ENCODE measurements around the gene HSPA1L.

Gene HSPA1L

GRCh38 chr6:31776485-31776988 is 38.5 kb downstream of the HSPA1L start:
- TF ChIP-seq, protein P1, sequence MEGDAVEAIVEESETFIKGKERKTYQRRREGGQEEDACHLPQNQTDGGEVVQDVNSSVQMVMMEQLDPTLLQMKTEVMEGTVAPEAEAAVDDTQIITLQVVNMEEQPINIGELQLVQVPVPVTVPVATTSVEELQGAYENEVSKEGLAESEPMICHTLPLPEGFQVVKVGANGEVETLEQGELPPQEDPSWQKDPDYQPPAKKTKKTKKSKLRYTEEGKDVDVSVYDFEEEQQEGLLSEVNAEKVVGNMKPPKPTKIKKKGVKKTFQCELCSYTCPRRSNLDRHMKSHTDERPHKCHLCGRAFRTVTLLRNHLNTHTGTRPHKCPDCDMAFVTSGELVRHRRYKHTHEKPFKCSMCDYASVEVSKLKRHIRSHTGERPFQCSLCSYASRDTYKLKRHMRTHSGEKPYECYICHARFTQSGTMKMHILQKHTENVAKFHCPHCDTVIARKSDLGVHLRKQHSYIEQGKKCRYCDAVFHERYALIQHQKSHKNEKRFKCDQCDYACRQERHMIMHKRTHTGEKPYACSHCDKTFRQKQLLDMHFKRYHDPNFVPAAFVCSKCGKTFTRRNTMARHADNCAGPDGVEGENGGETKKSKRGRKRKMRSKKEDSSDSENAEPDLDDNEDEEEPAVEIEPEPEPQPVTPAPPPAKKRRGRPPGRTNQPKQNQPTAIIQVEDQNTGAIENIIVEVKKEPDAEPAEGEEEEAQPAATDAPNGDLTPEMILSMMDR (IDR thresholded peaks at IDR 0.05; ENCODE audit: extremely low read depth, insufficient read depth, missing control alignments) = no peak
- no peak for DNase-seq (ENCODE audit: low spot score)
- in situ Hi-C loops (cut with MboI; ENCODE audit: low pct_unique_long_range_greater_than_20kb, low sequenced_read_pairs, unreplicated experiment) = no loop called here

DNA sequence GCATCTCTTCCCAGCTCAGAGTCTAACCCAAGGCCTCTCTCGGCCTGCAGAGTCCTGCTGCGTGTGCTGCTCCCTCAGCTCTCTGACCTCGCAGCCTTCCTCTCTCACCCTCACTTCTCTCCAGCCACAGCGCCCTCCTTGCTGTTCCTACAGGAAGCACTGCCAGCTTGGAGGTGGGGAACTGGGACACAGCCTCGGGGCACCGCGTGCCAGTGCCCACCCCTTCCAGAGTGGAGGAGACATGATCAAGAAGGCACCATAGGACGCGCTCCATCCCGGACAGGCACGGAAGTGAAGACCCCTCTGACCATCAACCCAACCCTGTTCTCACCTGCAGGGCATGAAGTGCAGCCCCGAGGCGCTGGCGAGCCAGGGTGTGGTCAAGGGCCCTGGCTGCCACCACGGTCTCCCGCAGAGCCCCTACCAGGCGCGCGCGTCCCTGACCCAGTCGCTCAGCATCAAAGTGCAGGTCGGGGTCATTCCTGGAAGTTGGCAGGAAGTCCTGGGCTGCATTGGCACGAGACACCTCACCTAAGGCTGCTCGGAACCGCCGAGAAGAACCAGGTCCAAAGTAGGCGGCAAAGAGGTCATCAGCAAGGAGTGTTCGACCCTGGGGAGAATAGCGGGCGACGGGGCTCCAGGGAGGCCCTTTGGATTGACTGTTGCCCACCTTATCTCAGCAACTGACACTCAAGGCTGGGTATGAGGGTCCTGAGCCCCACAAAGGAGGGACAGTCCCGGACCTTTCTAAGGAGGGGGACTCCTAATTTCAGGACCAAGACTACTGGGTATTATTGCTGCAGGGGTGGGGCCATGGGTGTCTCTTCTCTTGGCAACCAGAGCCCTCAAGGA is 39.2 kb downstream of the HSPA1L start:
- in situ Hi-C loops (cut with MboI; ENCODE audit: low pct_unique_long_range_greater_than_20kb, low sequenced_read_pairs, unreplicated experiment) = no loop called here
- TF ChIP-seq, protein P1 (IDR thresholded peaks at IDR 0.05; ENCODE audit: extremely low read depth, insufficient read depth, missing control alignments) = no peak
- no peak for DNase-seq (ENCODE audit: low spot score)

- in situ Hi-C loops (cut with MboI; ENCODE audit: low pct_unique_long_range_greater_than_20kb, low sequenced_read_pairs, unreplicated experiment) = no loop called here
- TF ChIP-seq, protein P1 (IDR thresholded peaks at IDR 0.05; ENCODE audit: extremely low read depth, insufficient read depth, missing control alignments) = no peak
- DNase-seq (ENCODE audit: low spot score) = no peak
These were observed 39.9 kb downstream of the HSPA1L start for GRCh38 chr6:31775184-31775583.

- in situ Hi-C loops (cut with MboI; ENCODE audit: low pct_unique_long_range_greater_than_20kb, low sequenced_read_pairs, unreplicated experiment) = no loop called here
- no peak for DNase-seq (ENCODE audit: low spot score)
These were observed 43.1 kb downstream of the HSPA1L start for GRCh38 chr6:31771992-31772358.

DNA sequence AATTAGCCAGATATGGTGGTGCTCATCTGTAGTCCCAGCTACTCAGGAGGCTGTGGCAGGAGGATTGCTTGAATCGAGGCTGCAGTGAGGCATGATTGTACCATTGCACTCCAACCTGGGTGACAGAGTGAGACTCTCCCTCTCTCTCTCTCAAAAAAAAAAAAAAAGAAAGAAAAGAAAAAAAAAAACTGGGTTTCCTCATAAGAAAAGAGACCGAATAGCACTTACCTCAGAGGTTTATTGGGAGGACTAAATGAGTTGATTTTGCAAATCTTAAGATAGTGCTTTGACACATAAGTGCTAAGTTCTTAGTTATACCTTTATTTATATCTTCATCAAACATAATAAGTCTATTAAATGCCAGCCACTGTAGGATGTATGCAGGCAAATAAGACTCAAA is 44.2 kb downstream of the HSPA1L start:
- in situ Hi-C loops (cut with MboI; ENCODE audit: low pct_unique_long_range_greater_than_20kb, low sequenced_read_pairs, unreplicated experiment) = no loop called here
- TF ChIP-seq, protein P1 (IDR thresholded peaks at IDR 0.05; ENCODE audit: extremely low read depth, insufficient read depth, missing control alignments) = no peak
- no peak for DNase-seq (ENCODE audit: low spot score)

More at GRCh38 chr6:31771992-31772358, 43.1 kb downstream of the HSPA1L start:
- TF ChIP-seq, protein P1 (IDR thresholded peaks at IDR 0.05; ENCODE audit: extremely low read depth, insufficient read depth, missing control alignments) = no peak

GRCh38 chr6:31769684-31770371 is 45.3 kb downstream of the HSPA1L start:
- TF ChIP-seq, protein P1 (IDR thresholded peaks at IDR 0.05; ENCODE audit: extremely low read depth, insufficient read depth, missing control alignments) = peak; percentile 90
- DNase-seq (ENCODE audit: low spot score) = peak; percentile 93
- in situ Hi-C loops (cut with MboI; ENCODE audit: low pct_unique_long_range_greater_than_20kb, low sequenced_read_pairs, unreplicated experiment) = no loop called here

All from GM13977 (cell line).